Prostate gland (tissue), 2 donors: ENCODE measurements around the gene C1orf198.

Source experiments
- CTCF ChIP-seq, 4 experiments: fragments of 200-600 bp in 2 of 4; fragments of 450-650 bp in 2 of 4; sonication (generic) in 2 of 4; IDR thresholded peaks; 1 replicate in 3 of 4; 2 replicates in 1 of 4; pipeline ENCODE4 v1.5.1; 2016 to 2019; ENCODE audit warnings: antibody characterized with exemption in 4 of 4, mild to moderate bottlenecking in 2 of 4, moderate library complexity in 2 of 4
- POLR2A ChIP-seq: fragments of 450-650 bp; IDR thresholded peaks from one replicate; pipeline ENCODE4 v1.6.1; 2016; ENCODE audit warnings: antibody characterized with exemption, mild to moderate bottlenecking
- POLR2AphosphoS5 ChIP-seq: sonication (generic); formaldehyde crosslinking; IDR thresholded peaks from one replicate; pipeline ENCODE4 v1.6.1; 2017; ENCODE audit warnings: antibody characterized with exemption

- TF ChIP-seq CTCF (IDR thresholded peaks at IDR 0.05) (no peak), POLR2A (no peak), POLR2AphosphoS5 (peak; percentile 70)
Measured at GRCh38 chr1:230849451-230850224, 18.7 kb downstream of the C1orf198 start.
